ENCODE measurements around the gene CD300LF. TPM values are rescaled to one million over a fixed set of nuclear protein-coding genes. Genes with fewer than 3 reads are reported as not detected.

CD300LF gene
- total RNA-seq, 1 experiment from 2014 or later = not detected

DNA sequence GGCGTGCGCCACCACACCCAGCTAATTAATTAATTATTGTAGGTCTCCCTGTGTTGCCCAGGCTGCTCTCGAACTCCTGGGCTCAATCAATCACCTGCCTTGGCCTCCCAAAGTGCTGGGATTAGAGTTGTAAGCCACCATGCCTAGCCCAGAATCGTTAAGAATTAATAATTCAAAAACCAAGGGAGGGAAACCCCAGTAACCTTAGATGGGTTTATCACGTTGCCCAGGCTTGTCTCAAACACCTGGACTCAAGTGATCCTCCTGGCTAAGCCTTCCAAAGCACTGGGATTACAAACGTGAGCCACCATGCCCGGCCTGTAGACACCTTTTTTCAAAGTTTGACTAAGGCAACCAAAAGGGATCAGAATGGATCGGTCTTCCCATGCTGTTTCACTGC is 21.6 kb downstream of the CD300LF start (continued):
- TF ChIP-seq, protein P1, sequence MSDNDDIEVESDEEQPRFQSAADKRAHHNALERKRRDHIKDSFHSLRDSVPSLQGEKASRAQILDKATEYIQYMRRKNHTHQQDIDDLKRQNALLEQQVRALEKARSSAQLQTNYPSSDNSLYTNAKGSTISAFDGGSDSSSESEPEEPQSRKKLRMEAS (IDR thresholded peaks at IDR 0.05) = no peak
- TF ChIP-seq SP1 (IDR thresholded peaks at IDR 0.05; ENCODE audit: low read depth) (no peak), SIN3A (IDR thresholded peaks at IDR 0.05; ENCODE audit: low read depth) (no peak)

DNA sequence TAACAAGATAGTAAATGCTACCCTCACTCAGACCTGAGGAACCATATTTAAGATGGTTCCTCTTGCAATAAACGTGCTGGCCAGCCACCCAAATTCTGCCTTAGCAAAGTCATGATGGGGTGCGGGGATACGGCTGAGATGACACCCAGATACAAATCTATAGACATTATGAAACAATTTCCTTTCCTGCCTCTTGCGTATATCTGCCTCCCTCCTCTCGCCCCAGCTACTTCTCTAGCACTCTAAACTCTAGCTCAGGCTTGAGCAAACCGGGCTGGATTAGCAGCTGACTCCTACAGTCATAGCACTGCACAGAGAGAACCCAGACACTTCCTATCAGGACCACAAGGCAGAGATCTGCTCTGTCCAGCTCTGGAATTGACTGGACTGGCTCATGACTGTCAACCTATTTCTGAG is 22.3 kb downstream of the CD300LF start:
- CTCF ChIA-PET = interaction anchor here (1.3 kb wide), 1 partner anchor 406 kb away, joined by 3 read pairs; no protein-coding TSS in a partner anchor
- Histone ChIP-seq H4K20me1 (ENCODE audit: insufficient read depth) (no peaks in the 10 kb centered on the region), H3K36me3 (ENCODE audit: control insufficient read depth in 1 of 2, insufficient read depth in 2 of 2, low read length in 2 of 2) (no peaks in the 10 kb centered on the region), H3K4me3 (replicated peaks in 1 of 2; ENCODE audit: low read depth in 1 of 2, low read length in 2 of 2) (no peak overlapping the region), H3K9me2 (ENCODE audit: insufficient read depth) (no peaks in the 10 kb centered on the region), H3K4me2 (ENCODE audit: low read length) (no peak overlapping the region), H3K27me3 (ENCODE audit: insufficient read depth, low read length) (peaks cover 18% of the 10 kb centered on the region; the same call in 1 of the 2 replicates), H3K27ac (ENCODE audit: low read depth, low read length) (no peak overlapping the region), H3K9ac (ENCODE audit: low read length) (no peak overlapping the region), H3K79me2 (ENCODE audit: insufficient read depth, low read length) (no peaks in the 10 kb centered on the region), H3K9me3 (ENCODE audit: control insufficient read depth in 1 of 2, insufficient read depth in 1 of 2, low read depth in 1 of 2, low read length in 2 of 2) (no peaks in the 10 kb centered on the region), H3K4me1 (ENCODE audit: control insufficient read depth in 1 of 2, insufficient read depth in 2 of 2, low read length in 2 of 2) (no peaks in the 10 kb centered on the region), H2AFZ (ENCODE audit: low read depth, low read length, poor library complexity, severe bottlenecking) (no peak overlapping the region)
- intact Hi-C loops (cut with micrococcal nuclease) = no loop called here
- ATAC-seq (no peak), DNase-seq (ENCODE audit: low read depth, low spot score) (no peak)
- POLR2A ChIA-PET = no interaction called here
- BruUV-seq (replicated peaks) = no TSS peak
- RAD21 ChIA-PET (ENCODE audit: low non-redundant PET in 1 of 2, low total read pairs in 2 of 2, uncharacterized antibody in 2 of 2, unreplicated experiment in 2 of 2) = no interaction called here
- no peak for TF ChIP-seq CEBPB (IDR thresholded peaks at IDR 0.05; ENCODE audit: low read depth)
- no peak for TF ChIP-seq SRF (IDR thresholded peaks at IDR 0.05; ENCODE audit: low read depth)
- TF ChIP-seq EGR1 (IDR thresholded peaks at IDR 0.05; ENCODE audit: low read depth) = no peak
- TF ChIP-seq EZH2 (IDR thresholded peaks at IDR 0.05) = no peak
- no peak for TF ChIP-seq YY1 (IDR thresholded peaks at IDR 0.05; ENCODE audit: extremely low read depth, insufficient replicate concordance, low read depth, low read length)
- TF ChIP-seq TCF7L2 (IDR thresholded peaks at IDR 0.05; ENCODE audit: borderline replicate concordance, extremely low read depth, insufficient read depth, insufficient read length) = no peak
- TF ChIP-seq, protein P2, sequence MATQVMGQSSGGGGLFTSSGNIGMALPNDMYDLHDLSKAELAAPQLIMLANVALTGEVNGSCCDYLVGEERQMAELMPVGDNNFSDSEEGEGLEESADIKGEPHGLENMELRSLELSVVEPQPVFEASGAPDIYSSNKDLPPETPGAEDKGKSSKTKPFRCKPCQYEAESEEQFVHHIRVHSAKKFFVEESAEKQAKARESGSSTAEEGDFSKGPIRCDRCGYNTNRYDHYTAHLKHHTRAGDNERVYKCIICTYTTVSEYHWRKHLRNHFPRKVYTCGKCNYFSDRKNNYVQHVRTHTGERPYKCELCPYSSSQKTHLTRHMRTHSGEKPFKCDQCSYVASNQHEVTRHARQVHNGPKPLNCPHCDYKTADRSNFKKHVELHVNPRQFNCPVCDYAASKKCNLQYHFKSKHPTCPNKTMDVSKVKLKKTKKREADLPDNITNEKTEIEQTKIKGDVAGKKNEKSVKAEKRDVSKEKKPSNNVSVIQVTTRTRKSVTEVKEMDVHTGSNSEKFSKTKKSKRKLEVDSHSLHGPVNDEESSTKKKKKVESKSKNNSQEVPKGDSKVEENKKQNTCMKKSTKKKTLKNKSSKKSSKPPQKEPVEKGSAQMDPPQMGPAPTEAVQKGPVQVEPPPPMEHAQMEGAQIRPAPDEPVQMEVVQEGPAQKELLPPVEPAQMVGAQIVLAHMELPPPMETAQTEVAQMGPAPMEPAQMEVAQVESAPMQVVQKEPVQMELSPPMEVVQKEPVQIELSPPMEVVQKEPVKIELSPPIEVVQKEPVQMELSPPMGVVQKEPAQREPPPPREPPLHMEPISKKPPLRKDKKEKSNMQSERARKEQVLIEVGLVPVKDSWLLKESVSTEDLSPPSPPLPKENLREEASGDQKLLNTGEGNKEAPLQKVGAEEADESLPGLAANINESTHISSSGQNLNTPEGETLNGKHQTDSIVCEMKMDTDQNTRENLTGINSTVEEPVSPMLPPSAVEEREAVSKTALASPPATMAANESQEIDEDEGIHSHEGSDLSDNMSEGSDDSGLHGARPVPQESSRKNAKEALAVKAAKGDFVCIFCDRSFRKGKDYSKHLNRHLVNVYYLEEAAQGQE (IDR thresholded peaks at IDR 0.05; ENCODE audit: low read depth) = no peak
- TF ChIP-seq ZNF274 (IDR thresholded peaks at IDR 0.05; ENCODE audit: low read depth, low read length) = no peak
- TF ChIP-seq ZFX (IDR thresholded peaks at IDR 0.05) = no peak
- TF ChIP-seq CBX3 (IDR thresholded peaks at IDR 0.05; ENCODE audit: low read depth) = no peak
- TF ChIP-seq, protein P3, sequence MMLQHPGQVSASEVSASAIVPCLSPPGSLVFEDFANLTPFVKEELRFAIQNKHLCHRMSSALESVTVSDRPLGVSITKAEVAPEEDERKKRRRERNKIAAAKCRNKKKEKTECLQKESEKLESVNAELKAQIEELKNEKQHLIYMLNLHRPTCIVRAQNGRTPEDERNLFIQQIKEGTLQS (IDR thresholded peaks at IDR 0.05) = no peak
